ENCODE results near the gene SCN9A. TPM values are rescaled to one million over a fixed set of nuclear protein-coding genes. Genes with fewer than 3 reads are reported as not detected.

Gene SCN9A
- total RNA-seq, 1 experiment from 2014 or later = 1.3 TPM

- Histone ChIP-seq H3K27ac (ENCODE audit: insufficient read length, low read depth, low read length) (no peak overlapping the region), H2BK120ac (ENCODE audit: low read depth, low read length, poor library complexity, severe bottlenecking) (no peak overlapping the region)
Measured at GRCh38 chr2:166197446-166197845, 178.3 kb downstream of the SCN9A start.

More at GRCh38 chr2:166197446-166197845, 178.3 kb downstream of the SCN9A start:
- Mint-ChIP-seq H3K27ac (no peak overlapping the region), H3K36me3 (ENCODE audit: insufficient read depth in 1 of 3, low read depth in 3 of 3) (peaks cover 0 to 5% (median 4%) of the 10 kb centered on the region in 3 experiments; a peak in 4 of 7 replicates), H3K27me3 (ENCODE audit: low read depth) (no peaks in the 10 kb centered on the region), H3K9me3 (no peaks in the 10 kb centered on the region; a peak in 2 of 5 replicates), H3K4me3 (no peak overlapping the region), H3K4me1 (no peaks in the 10 kb centered on the region)
- no peaks in the 10 kb centered on the region for H3K79me1 ChIP-seq (ENCODE audit: insufficient read depth, low read depth, low read length, poor library complexity, severe bottlenecking)
- no peak for TF ChIP-seq CTCF (conservative IDR thresholded peaks at IDR 0.05)
- no peaks in the 10 kb centered on the region for H4K20me1 ChIP-seq (ENCODE audit: control insufficient read depth, insufficient read depth, insufficient read length)
- WGBS (ENCODE audit: extremely low coverage, insufficient read length, low lambda C conversion rate) = no CpG with 5 or more reads among the region's 3 CpGs
- no peak overlapping the region for H2BK12ac ChIP-seq (ENCODE audit: insufficient read length, low read depth, low read length)
- H3K79me2 ChIP-seq (ENCODE audit: insufficient read depth, low read length) = no peaks in the 10 kb centered on the region
- no peak overlapping the region for H4K91ac ChIP-seq (ENCODE audit: insufficient read length, low read depth, low read length)
- H2BK5ac ChIP-seq (ENCODE audit: insufficient read length, low read length) = no peak overlapping the region
- no peak overlapping the region for H3K4ac ChIP-seq (ENCODE audit: low read depth, low read length)
- DNase-seq = no peak
- no peak overlapping the region for H3K14ac ChIP-seq (ENCODE audit: insufficient read depth, low read length)
- H3K27me3 ChIP-seq (ENCODE audit: insufficient read depth, low read length) = no peaks in the 10 kb centered on the region
- H2BK15ac ChIP-seq (ENCODE audit: low read depth, low read length) = no peak overlapping the region
- H3K23me2 ChIP-seq (ENCODE audit: insufficient read length, low read depth, low read length, poor library complexity, severe bottlenecking) = no peaks in the 10 kb centered on the region
- H3K9ac ChIP-seq (ENCODE audit: extremely low read depth, insufficient read length, low read length) = no peak overlapping the region
- no peak overlapping the region for H3T11ph ChIP-seq (ENCODE audit: low read length)
- no peaks in the 10 kb centered on the region for H3K9me3 ChIP-seq (ENCODE audit: control insufficient read depth, low read depth, low read length)
- H2BK20ac ChIP-seq (ENCODE audit: low read depth, low read length, poor library complexity, severe bottlenecking) = no peak overlapping the region
- no peak overlapping the region for H4K5ac ChIP-seq (ENCODE audit: insufficient read length, low read depth, low read length)
- H4K8ac ChIP-seq (replicated peaks; ENCODE audit: insufficient read length, low read depth, low read length) = no peak overlapping the region
- no peak overlapping the region for H3K23ac ChIP-seq (ENCODE audit: insufficient read length, low read depth, low read length)
- no peak overlapping the region for H3K4me2 ChIP-seq (ENCODE audit: insufficient read depth, insufficient read length, low read length)
- H2AFZ ChIP-seq (ENCODE audit: low read length) = no peak overlapping the region
- H3K18ac ChIP-seq (ENCODE audit: insufficient read length, low read depth, low read length) = no peak overlapping the region
- no peaks in the 10 kb centered on the region for H3K4me1 ChIP-seq (ENCODE audit: insufficient read depth, low read length)
- no peak overlapping the region for H2AK5ac ChIP-seq (ENCODE audit: insufficient read length, low read length)
- no peak overlapping the region for H3K56ac ChIP-seq (ENCODE audit: insufficient read length, low read depth, low read length)

Data from H9 (cell line).